Neural progenitor cell (in vitro differentiated cells): ENCODE data around the gene RTN4IP1. TPM values are rescaled to one million over a fixed set of nuclear protein-coding genes. Genes with fewer than 3 reads are reported as not detected.

ENCODE experiments used
- DNase-seq: peaks from one replicate; pipeline ENCODE4 v3.0.0-alpha.2; 2016; ENCODE audit warnings: low spot score
- H2AFZ ChIP-seq: fragments of 200-600 bp; sonication (generic); replicated peaks from 2 replicates; pipeline ENCODE4 v1.6.1; 2016; ENCODE audit warnings: antibody characterized with exemption
- H3F3A ChIP-seq: fragments of 200-600 bp; sonication (generic); 2 replicates; pipeline ENCODE4 v1.6.1; 2016; ENCODE audit warnings: antibody characterized with exemption, low read depth
- H3K27ac ChIP-seq: fragments of 200-600 bp; sonication (generic); 2 replicates; pipeline ENCODE4 v1.5.1; 2016; ENCODE audit warnings: mild to moderate bottlenecking
- H3K27me3 ChIP-seq: fragments of 200-600 bp; sonication (generic); 2 replicates; pipeline ENCODE4 v1.6.1; 2016; ENCODE audit warnings: mild to moderate bottlenecking, moderate library complexity
- H3K36me3 ChIP-seq: fragments of 200-600 bp; sonication (generic); 2 replicates; pipeline ENCODE4 v1.5.1; 2016
- H3K4me1 ChIP-seq: fragments of 200-600 bp; sonication (generic); 2 replicates; pipeline ENCODE4 v1.6.1; 2016; ENCODE audit warnings: mixed run types
- H3K4me2 ChIP-seq: fragments of 200-600 bp; sonication (generic); 2 replicates; pipeline ENCODE4 v1.6.1; 2016
- H3K4me3 ChIP-seq: fragments of 200-600 bp; sonication (generic); 2 replicates; pipeline ENCODE4 v1.5.1; 2016
- H3K79me2 ChIP-seq: fragments of 200-600 bp; sonication (generic); 2 replicates; pipeline ENCODE4 v1.6.1; 2016; ENCODE audit warnings: low read depth
- H3K9ac ChIP-seq: fragments of 200-600 bp; sonication (generic); 2 replicates; pipeline ENCODE4 v1.6.1; 2016
- H3K9me3 ChIP-seq: fragments of 200-600 bp; sonication (generic); 2 replicates; pipeline ENCODE4 v1.5.1; 2016; ENCODE audit warnings: low read depth
- H4K20me1 ChIP-seq: fragments of 200-600 bp; sonication (generic); 2 replicates; pipeline ENCODE4 v1.6.1; 2016; ENCODE audit warnings: low read depth
- H3K27ac Mint-ChIP-seq: 3 replicates; pipeline ENCODE4 v1.8.0; 2021; ENCODE audit warnings: mixed read lengths
- H3K27me3 Mint-ChIP-seq: 2 replicates; pipeline ENCODE4 v1.8.0; 2022; ENCODE audit warnings: low read depth, mild to moderate bottlenecking, inconsistent platforms, moderate library complexity, mixed read lengths; ENCODE audit not compliant: insufficient read depth
- H3K36me3 Mint-ChIP-seq: 3 replicates; pipeline ENCODE4 v1.8.0; 2021; ENCODE audit warnings: mixed read lengths
- H3K4me1 Mint-ChIP-seq: 3 replicates; pipeline ENCODE4 v1.8.0; 2021; ENCODE audit warnings: mixed read lengths
- H3K4me3 Mint-ChIP-seq: 3 replicates; pipeline ENCODE4 v1.8.0; 2021; ENCODE audit warnings: mild to moderate bottlenecking, moderate library complexity, mixed read lengths
- H3K9me3 Mint-ChIP-seq: 3 replicates; pipeline ENCODE4 v1.8.0; 2020; ENCODE audit warnings: mixed read lengths
- EZH2 ChIP-seq: fragments of 200-600 bp; sonication (generic); IDR thresholded peaks from 2 replicates; pipeline ENCODE4 v1.6.1; 2017; ENCODE audit warnings: antibody characterized with exemption, mild to moderate bottlenecking, moderate library complexity
- EZH2phosphoT487 ChIP-seq: fragments of 200-600 bp; sonication (generic); IDR thresholded peaks from 2 replicates; pipeline ENCODE4 v1.6.1; 2017; ENCODE audit warnings: antibody characterized with exemption
- total RNA-seq: library from RNA; depleted of rRNA; stranded (reverse); fragments of >200 nt; gene quantifications from 2 replicates; pipeline ENCODE4 v1.2.3, GENCODE V29; 2015; ENCODE audit warnings: low replicate concordance
- TF ChIP-seq, protein P1 (sequence below): fragments of 200-600 bp; sonication (generic); IDR thresholded peaks from 2 replicates; pipeline ENCODE4 v1.5.1; 2017; ENCODE audit warnings: antibody characterized with exemption, mild to moderate bottlenecking

The RTN4IP1 gene
- total RNA-seq, 1 donor from 2014 or later: 10.2 TPM

DNA sequence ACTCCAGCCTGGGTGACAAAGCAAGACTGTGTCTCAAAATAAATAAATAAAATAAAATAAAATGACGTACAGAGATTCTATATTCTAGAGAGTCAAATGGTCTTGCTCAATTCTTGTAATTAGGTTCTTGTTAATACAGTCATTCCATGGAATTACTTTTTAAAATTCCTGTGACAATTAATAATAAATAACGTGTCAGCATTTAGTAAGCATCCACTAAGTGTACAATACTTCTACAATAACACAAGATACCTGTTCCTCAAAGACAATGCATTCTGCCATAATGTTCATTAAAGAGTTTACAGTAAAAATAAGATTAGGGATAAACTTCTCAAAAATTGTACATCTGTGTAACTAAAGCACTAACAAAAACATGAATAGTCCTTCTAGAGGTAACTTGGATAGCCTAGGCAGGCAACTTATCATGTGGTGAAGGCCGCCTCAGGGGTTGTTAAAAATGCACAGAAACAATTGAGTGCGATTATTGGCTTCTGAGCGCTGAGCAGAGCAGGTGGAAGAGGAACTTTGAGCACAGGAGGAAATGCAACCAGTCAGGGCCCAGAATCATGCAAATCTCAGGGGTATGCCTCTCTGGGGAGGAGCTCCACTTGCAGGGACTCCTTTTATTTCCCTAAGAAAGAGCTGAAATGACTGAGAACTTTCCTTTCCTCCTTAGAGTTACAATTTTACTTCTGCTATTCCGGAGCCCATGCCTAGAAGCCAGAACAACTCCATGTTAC, 37.2 kb upstream of the RTN4IP1 start:
- peaks cover 4% of the 10 kb centered on the region for H3K27me3 Mint-ChIP-seq
- H3F3A ChIP-seq: no peaks in the 10 kb centered on the region
- H3K27ac ChIP-seq: no peak overlapping the region
- no peaks in the 10 kb centered on the region for H3K9me3 Mint-ChIP-seq
- no peak overlapping the region for H3K9ac ChIP-seq
- no peaks in the 10 kb centered on the region for H3K27me3 ChIP-seq
- H3K36me3 Mint-ChIP-seq: peaks cover 6% of the 10 kb centered on the region
- peaks cover 12% of the 10 kb centered on the region for H3K36me3 ChIP-seq
- H3K4me3 Mint-ChIP-seq: no peak overlapping the region
- peak; percentile 1 for DNase-seq
- H3K4me2 ChIP-seq: no peak overlapping the region
- no peak overlapping the region for H3K27ac Mint-ChIP-seq
- no peaks in the 10 kb centered on the region for H3K9me3 ChIP-seq
- H4K20me1 ChIP-seq: no peaks in the 10 kb centered on the region
- no peak overlapping the region for H3K4me3 ChIP-seq
- no peak overlapping the region for H2AFZ ChIP-seq
- TF ChIP-seq EZH2phosphoT487 (no peak), EZH2 (no peak)
- TF ChIP-seq, protein P1, sequence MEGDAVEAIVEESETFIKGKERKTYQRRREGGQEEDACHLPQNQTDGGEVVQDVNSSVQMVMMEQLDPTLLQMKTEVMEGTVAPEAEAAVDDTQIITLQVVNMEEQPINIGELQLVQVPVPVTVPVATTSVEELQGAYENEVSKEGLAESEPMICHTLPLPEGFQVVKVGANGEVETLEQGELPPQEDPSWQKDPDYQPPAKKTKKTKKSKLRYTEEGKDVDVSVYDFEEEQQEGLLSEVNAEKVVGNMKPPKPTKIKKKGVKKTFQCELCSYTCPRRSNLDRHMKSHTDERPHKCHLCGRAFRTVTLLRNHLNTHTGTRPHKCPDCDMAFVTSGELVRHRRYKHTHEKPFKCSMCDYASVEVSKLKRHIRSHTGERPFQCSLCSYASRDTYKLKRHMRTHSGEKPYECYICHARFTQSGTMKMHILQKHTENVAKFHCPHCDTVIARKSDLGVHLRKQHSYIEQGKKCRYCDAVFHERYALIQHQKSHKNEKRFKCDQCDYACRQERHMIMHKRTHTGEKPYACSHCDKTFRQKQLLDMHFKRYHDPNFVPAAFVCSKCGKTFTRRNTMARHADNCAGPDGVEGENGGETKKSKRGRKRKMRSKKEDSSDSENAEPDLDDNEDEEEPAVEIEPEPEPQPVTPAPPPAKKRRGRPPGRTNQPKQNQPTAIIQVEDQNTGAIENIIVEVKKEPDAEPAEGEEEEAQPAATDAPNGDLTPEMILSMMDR: no peak
- H3K4me1 Mint-ChIP-seq: no peaks in the 10 kb centered on the region
- no peaks in the 10 kb centered on the region for H3K4me1 ChIP-seq
- H3K79me2 ChIP-seq: no peaks in the 10 kb centered on the region

DNA sequence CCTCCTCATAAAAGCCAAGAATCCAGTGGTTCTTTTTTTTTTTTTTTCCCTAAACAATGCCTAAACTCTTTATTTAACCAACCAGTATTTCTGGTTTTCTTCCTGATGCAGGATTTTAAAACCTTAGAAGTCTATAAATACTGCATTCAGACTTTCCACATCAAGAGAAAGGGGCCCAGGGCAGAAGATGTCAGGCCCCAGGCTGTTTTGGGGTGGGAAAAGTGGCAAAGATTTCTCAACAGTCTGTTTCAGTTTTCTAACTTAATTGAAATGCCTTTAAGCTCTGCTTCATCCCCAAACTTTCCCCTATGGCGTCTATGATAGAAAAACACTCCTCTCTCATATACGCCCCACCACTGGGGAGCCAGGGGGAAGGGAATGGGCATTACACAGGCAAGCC, 33.2 kb upstream of the RTN4IP1 start:
- Mint-ChIP-seq H3K4me3 (no peak overlapping the region), H3K4me1 (no peaks in the 10 kb centered on the region), H3K9me3 (peaks cover 21% of the 10 kb centered on the region), H3K27ac (no peak overlapping the region), H3K36me3 (peaks cover 32% of the 10 kb centered on the region), H3K27me3 (peaks cover 2% of the 10 kb centered on the region)
- Histone ChIP-seq H3K9ac (no peak overlapping the region), H3K36me3 (peaks cover 22% of the 10 kb centered on the region), H2AFZ (no peak overlapping the region), H3K27me3 (no peaks in the 10 kb centered on the region), H3K4me2 (no peak overlapping the region), H3K4me1 (no peaks in the 10 kb centered on the region), H3F3A (no peaks in the 10 kb centered on the region), H3K4me3 (no peak overlapping the region), H3K27ac (no peak overlapping the region), H4K20me1 (no peaks in the 10 kb centered on the region), H3K79me2 (no peaks in the 10 kb centered on the region), H3K9me3 (peaks cover 7% of the 10 kb centered on the region)
- TF ChIP-seq EZH2phosphoT487 (no peak), EZH2 (no peak)
- TF ChIP-seq, protein P1: no peak
- no peak for DNase-seq

DNA sequence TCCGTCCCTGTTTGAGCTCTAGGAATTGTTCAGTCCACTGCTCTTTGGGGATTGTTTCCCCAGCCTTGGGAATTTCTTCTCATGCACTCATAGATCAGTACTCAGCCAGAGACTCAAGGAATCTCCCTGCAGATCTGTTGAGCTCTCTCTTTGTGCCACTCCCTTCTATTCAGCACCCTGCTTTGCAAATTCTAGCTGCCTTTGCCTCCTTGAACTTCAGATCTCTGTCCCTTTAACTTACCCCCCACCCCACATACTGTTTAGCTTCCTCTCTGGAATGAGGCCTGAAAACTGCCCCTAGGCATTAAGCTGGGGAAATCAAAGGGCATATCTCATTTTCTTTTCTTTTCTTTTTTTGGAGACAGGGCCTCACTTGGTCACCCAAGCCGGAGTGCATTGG, 30.6 kb upstream of the RTN4IP1 start:
- Mint-ChIP-seq H3K4me3 (no peak overlapping the region), H3K9me3 (peaks cover 26% of the 10 kb centered on the region), H3K27ac (no peak overlapping the region), H3K36me3 (peaks cover 49% of the 10 kb centered on the region), H3K27me3 (peaks cover 2% of the 10 kb centered on the region), H3K4me1 (no peaks in the 10 kb centered on the region)
- no peak for DNase-seq
- Histone ChIP-seq H3K4me1 (no peaks in the 10 kb centered on the region), H3K9me3 (peaks cover 7% of the 10 kb centered on the region), H3K4me3 (no peak overlapping the region), H4K20me1 (no peaks in the 10 kb centered on the region), H3K27ac (no peak overlapping the region), H3F3A (no peaks in the 10 kb centered on the region), H3K36me3 (peaks cover 25% of the 10 kb centered on the region), H3K4me2 (no peak overlapping the region), H3K9ac (no peak overlapping the region), H2AFZ (no peak overlapping the region), H3K79me2 (no peaks in the 10 kb centered on the region), H3K27me3 (no peaks in the 10 kb centered on the region)
- TF ChIP-seq, protein P1: no peak
- TF ChIP-seq EZH2phosphoT487 (no peak), EZH2 (no peak)
